Posterior vena cava (tissue), 2 donors: ENCODE results near the gene PRELID1. TPM values are rescaled to one million over a fixed set of nuclear protein-coding genes. Genes with fewer than 3 reads are reported as not detected.

Source experiments
- DNase-seq: peaks from one replicate; pipeline ENCODE4 v3.0.0-alpha.2; 2020; ENCODE audit warnings: low spot score
- intact Hi-C, 2 donors: fragments of 100-400 bp; cut with DNase I; formaldehyde crosslinking; loops; one replicate each; pipeline versions ENCODE4 v1.14.1 to v1.14.2; 2022 to 2023
- total RNA-seq, 2 donors: library from RNA; stranded (reverse); fragmentation: NEBNext Ultra II Directional; extraction: Animal tissue kit (Norgen Biotek cat#: 25700); gene quantifications; one replicate each; pipeline ENCODE4 v1.2.1, GENCODE V29; 2021
- donor health status: DM: yes; HTN: yes; CAD: no.
- donor health status: DM: yes; HTN: yes; CAD: no.

Gene PRELID1
- total RNA-seq, 2 donors from 2014 or later: 81.8 to 91.9 TPM

- DNase-seq: no peak
- intact Hi-C loops: no loop called here
Measured at GRCh38 chr5:177349362-177349647, 45.7 kb downstream of the PRELID1 start.

- intact Hi-C loops: no loop called here
- DNase-seq: peak; percentile 34
Measured at GRCh38 chr5:177349762-177350161, 46.2 kb downstream of the PRELID1 start.

GRCh38 chr5:177350776-177351391 lies 47.3 kb downstream of the PRELID1 start:
- intact Hi-C loops: no loop called here

DNA sequence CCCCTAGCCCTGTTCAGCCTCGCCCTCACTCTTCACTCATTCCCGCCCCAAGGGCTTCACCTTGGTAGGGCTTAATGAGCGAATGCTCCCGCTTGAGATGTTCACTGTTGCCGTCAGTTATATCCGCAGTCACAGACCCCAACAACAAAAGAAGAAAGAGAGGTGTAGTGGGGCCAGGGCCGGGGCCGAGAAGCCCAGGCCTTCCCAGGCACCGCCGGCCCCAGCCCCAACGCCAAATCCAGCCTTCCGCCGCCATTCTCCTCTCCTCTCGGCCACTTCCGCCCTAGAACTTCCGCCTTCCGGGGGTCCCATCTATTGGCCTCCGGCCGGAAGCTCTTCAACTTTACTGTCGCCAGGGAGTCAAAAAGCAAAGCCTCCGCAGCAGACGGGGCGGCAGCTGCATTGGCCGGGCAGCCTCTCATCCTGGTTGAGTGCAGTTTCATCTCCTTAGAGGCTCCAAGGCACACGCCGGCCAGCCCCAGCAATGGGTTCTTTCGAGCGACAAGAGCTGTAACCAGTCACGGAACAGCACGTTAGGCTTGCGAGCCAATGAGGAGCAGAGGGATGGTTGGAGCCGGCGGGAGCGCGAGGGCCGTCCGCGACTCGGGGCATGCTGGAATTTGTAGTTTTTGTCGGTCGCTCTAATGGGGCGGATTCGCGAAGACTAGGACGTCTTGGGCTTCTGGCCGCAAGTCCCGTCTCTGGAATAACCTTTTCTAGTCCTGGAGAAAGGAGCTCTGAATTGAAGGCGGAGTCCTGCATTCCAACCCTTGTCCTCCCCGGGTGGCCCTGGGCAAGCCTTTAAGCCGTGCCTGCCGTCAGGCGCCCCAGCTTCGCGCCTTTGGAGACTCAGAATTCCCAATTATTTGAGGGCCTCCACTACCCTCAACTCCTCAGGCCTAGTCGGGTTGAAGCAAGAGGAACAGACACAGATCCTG lies 48.1 kb downstream of the PRELID1 start, which contains the start of gene LMAN2:
Gene LMAN2, minus strand, starts transcription at position 277 of the 938 bp plus-strand sequence. Its CDS starts 21 bp downstream, at position 256.
- peak; percentile 97 for DNase-seq
- intact Hi-C loops: no loop called here

More at GRCh38 chr5:177350776-177351391, 47.3 kb downstream of the PRELID1 start:
- peak; percentile 67 for DNase-seq

GRCh38 chr5:177353093-177353492 lies 49.5 kb downstream of the PRELID1 start:
- no peak for DNase-seq
- intact Hi-C loops: no loop called here

- no peak for DNase-seq
- intact Hi-C loops: no loop called here
Measured at GRCh38 chr5:177354256-177354655, 50.7 kb downstream of the PRELID1 start.

DNA sequence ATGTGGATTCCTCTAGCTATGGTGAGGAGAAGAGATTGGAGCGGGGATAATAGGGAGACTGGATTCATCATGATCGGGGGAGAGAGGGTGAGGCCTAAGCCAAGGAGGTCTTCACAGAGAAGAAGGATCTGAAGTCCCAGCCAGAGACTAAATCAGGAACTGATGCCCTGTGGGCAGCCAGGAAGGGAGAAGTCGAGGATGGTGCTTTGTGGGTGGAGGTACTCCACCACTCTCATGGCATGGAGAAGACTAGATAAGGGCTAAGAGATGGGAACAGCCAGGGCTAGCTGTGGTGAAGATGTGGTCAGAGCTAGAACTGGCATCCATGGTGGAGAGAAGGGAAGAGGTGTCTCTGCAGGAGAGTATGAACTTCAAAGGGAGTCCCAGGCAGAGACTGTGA lies 51.1 kb downstream of the PRELID1 start:
- intact Hi-C loops: no loop called here
- no peak for DNase-seq

DNA sequence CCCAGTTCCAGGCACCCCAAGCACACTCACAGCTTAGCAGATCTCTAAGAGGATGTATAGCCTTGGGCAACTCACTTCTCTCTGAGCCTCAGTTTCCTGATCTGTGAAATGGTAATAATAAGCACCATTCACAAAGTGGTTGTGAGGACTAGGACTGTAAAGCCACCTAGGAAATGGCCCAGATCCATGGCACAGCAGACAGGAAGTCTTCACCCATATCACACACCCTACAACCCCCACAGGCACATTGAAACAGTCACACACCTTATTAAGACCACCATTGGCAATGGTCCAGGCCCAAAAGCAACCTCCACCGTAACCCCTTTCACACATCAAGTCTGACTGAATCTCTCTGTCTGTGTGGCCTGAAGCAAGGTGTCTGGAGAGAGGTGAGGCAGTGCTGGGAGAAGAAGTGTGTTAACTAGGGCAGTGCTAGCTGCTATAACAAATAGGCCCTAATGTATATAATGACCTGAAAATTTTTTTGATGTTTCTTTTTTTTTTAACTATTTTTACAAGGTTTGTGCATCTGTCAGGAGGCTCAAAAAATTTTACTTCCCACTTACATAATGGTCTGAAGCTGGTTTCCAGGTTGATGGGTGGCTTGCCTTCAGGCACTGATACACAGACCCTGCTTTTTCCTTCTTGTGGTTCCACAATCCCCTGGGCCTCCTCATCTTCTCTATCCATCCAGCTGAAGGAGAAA lies 51.7 kb downstream of the PRELID1 start:
- intact Hi-C loops: no loop called here
- DNase-seq: peak; percentile 11

GRCh38 chr5:177355868-177356168 lies 52.2 kb downstream of the PRELID1 start:
- DNase-seq: no peak
- intact Hi-C loops: no loop called here

Other genes with a start within 250 kb of the PRELID1 start
- 1 to 10 TPM; 1.0 to 1.5 TPM for gene FGFR4, start 216.9 kb upstream of the PRELID1 start, total RNA-seq
- gene NSD1, start 170.0 kb upstream of the PRELID1 start, total RNA-seq: 10 to 100 TPM; 60.5 to 67.6 TPM
- gene RAB24, start 80 bp upstream of the PRELID1 start, total RNA-seq: 10 to 100 TPM; 17.4 to 18.6 TPM
- 1 to 10 TPM; 5.4 to 6.1 TPM for gene MXD3, start 8.1 kb downstream of the PRELID1 start, total RNA-seq
- 10 to 100 TPM; 72.4 to 95.7 TPM for gene LMAN2, start 47.9 kb downstream of the PRELID1 start, total RNA-seq
- 10 to 100 TPM; 11.3 to 13.4 TPM for gene RGS14, start 54.1 kb downstream of the PRELID1 start, total RNA-seq
- gene SLC34A1, start 80.6 kb downstream of the PRELID1 start, total RNA-seq: not detected
- not detected for gene PFN3, start 96.9 kb downstream of the PRELID1 start, total RNA-seq
- gene F12, start 105.8 kb downstream of the PRELID1 start, total RNA-seq: under 1 TPM; 0.38 to 0.93 TPM
- gene GRK6, start 122.9 kb downstream of the PRELID1 start, total RNA-seq: 10 to 100 TPM; 22.9 to 28.2 TPM
- 1 to 10 TPM in 1 of 2 donors, under 1 TPM in 1; 0.79 to 2.0 TPM for gene PRR7, start 143.0 kb downstream of the PRELID1 start, total RNA-seq
- 100 to 1,000 TPM in 1 of 2 donors, 10 to 100 TPM in 1; 94.9 to 121 TPM for gene DBN1, start 169.8 kb downstream of the PRELID1 start, total RNA-seq
- gene PDLIM7, start 193.8 kb downstream of the PRELID1 start, total RNA-seq: 100 to 1,000 TPM; 448 to 580 TPM
- gene DOK3, start 206.0 kb downstream of the PRELID1 start, total RNA-seq: 10 to 100 TPM in 1 of 2 donors, 1 to 10 TPM in 1; 8.0 to 19.2 TPM
- gene DDX41, start 213.2 kb downstream of the PRELID1 start, total RNA-seq: 10 to 100 TPM; 52.1 to 52.6 TPM